Esophagus squamous epithelium (tissue), 4 donors: Measurements from ENCODE around the gene LPIN2.

Experiments
- POLR2A ChIP-seq, 4 donors: fragments of 450-650 bp; IDR thresholded peaks; one replicate each; pipeline ENCODE4 v1.6.1; 2017; ENCODE audit warnings: antibody characterized with exemption in 4 of 4, mild to moderate bottlenecking in 4 of 4, moderate library complexity in 3 of 4
- TF ChIP-seq, protein P1 (sequence below), 6 experiments: fragments of 450-650 bp in 4 of 6; fragments of 200-600 bp in 2 of 6; sonication (generic) in 2 of 6; IDR thresholded peaks; one replicate each; pipeline ENCODE4 v1.5.1; 2016 to 2019; ENCODE audit warnings: antibody characterized with exemption in 6 of 6, mild to moderate bottlenecking in 4 of 6, moderate library complexity in 4 of 6

- TF ChIP-seq, protein P1, sequence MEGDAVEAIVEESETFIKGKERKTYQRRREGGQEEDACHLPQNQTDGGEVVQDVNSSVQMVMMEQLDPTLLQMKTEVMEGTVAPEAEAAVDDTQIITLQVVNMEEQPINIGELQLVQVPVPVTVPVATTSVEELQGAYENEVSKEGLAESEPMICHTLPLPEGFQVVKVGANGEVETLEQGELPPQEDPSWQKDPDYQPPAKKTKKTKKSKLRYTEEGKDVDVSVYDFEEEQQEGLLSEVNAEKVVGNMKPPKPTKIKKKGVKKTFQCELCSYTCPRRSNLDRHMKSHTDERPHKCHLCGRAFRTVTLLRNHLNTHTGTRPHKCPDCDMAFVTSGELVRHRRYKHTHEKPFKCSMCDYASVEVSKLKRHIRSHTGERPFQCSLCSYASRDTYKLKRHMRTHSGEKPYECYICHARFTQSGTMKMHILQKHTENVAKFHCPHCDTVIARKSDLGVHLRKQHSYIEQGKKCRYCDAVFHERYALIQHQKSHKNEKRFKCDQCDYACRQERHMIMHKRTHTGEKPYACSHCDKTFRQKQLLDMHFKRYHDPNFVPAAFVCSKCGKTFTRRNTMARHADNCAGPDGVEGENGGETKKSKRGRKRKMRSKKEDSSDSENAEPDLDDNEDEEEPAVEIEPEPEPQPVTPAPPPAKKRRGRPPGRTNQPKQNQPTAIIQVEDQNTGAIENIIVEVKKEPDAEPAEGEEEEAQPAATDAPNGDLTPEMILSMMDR (IDR thresholded peaks at IDR 0.05): no peak
- no peak for TF ChIP-seq POLR2A (IDR thresholded peaks at IDR 0.05)
Observed at GRCh38 chr18:3061581-3062312, 48.8 kb upstream of the LPIN2 start.
